SK-N-MC (cell line): Measurements from ENCODE around the gene ZNF407.

Source experiments
- DNase-seq: peaks from one replicate; pipeline ENCODE4 v3.0.0-alpha.2; 2011; ENCODE audit warnings: low read depth, low spot score
- H3K27ac ChIP-seq: fragments of 200-600 bp; sonication (generic); 2 replicates; pipeline ENCODE4 v1.5.1; 2016; ENCODE audit warnings: mixed run types
- H3K36me3 ChIP-seq: fragments of 200-600 bp; sonication (generic); 2 replicates; pipeline ENCODE4 v1.6.1; 2017; ENCODE audit warnings: antibody characterized with exemption, low read length, mixed read lengths; ENCODE audit not compliant: insufficient read depth
- H3K4me3 ChIP-seq: fragments of 200-600 bp; sonication (generic); 2 replicates; pipeline ENCODE4 v1.5.1; 2016
- H3K9ac ChIP-seq: fragments of 200-600 bp; sonication (generic); 2 replicates; pipeline ENCODE4 v1.8.0; 2017; ENCODE audit warnings: mixed run types, mixed read lengths; ENCODE audit not compliant: insufficient read length
- H3K9me3 ChIP-seq: fragments of 200-600 bp; sonication (generic); 2 replicates; pipeline ENCODE4 v1.6.1; 2017; ENCODE audit warnings: low read depth, mild to moderate bottlenecking, antibody characterized with exemption, low read length, moderate library complexity, mixed read lengths
- EZH2 ChIP-seq: fragments of 200-600 bp; sonication (generic); IDR thresholded peaks from one replicate; pipeline ENCODE4 v1.6.1; 2017; ENCODE audit warnings: antibody characterized with exemption
- FOXP2 ChIP-seq: optimal IDR thresholded peaks from 2 replicates; pipeline ENCODE3; 2011; ENCODE audit warnings: mild to moderate bottlenecking, moderate library complexity; ENCODE audit not compliant: insufficient read depth; ENCODE audit errors: extremely low read length, control extremely low read depth
- POLR2AphosphoS5 ChIP-seq: IDR thresholded peaks from 2 replicates; pipeline ENCODE4 v1.6.1; 2012; ENCODE audit warnings: mild to moderate bottlenecking, low read depth, low read length, borderline replicate concordance

Gene ZNF407

GRCh38 chr18:74683573-74683972, 85.9 kb downstream of the ZNF407 start:
- no peaks in the 10 kb centered on the region; the same call in 1 of the 2 replicates for H3K36me3 ChIP-seq
- H3K9me3 ChIP-seq = no peaks in the 10 kb centered on the region
- no peak overlapping the region for H3K27ac ChIP-seq
- no peak for TF ChIP-seq POLR2AphosphoS5
- TF ChIP-seq FOXP2 = no peak
- TF ChIP-seq EZH2 = no peak
- no peak for DNase-seq
- no peak overlapping the region for H3K9ac ChIP-seq
- peak overlapping the region; percentile 22; the same call in 1 of the 2 replicates for H3K4me3 ChIP-seq

DNA sequence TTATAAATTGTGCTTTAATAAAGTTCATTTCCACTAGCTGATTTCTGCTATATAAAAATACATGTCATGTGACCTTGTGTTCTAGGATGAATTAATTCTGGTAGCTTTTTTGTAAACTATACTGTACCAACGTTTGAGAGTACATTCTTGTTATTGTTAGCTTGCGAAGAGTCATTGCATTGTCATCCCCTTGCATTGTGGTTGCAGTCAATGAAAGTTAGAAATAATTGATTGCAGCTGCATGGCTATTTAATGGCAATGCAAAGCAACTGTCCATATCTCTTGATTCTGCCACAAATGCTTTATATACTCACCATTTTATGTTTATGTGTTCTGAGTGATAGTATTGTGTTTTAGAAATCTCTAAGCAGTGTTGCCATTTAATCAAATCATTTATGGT, 91.6 kb downstream of the ZNF407 start:
- Histone ChIP-seq H3K9ac (no peak overlapping the region), H3K36me3 (no peaks in the 10 kb centered on the region; the same call in 1 of the 2 replicates), H3K9me3 (no peaks in the 10 kb centered on the region), H3K27ac (no peak overlapping the region), H3K4me3 (no peak overlapping the region)
- TF ChIP-seq FOXP2 (no peak), POLR2AphosphoS5 (no peak), EZH2 (no peak)
- DNase-seq = no peak

GRCh38 chr18:74692367-74693013, 94.8 kb downstream of the ZNF407 start:
- no peak overlapping the region for H3K9ac ChIP-seq
- no peaks in the 10 kb centered on the region for H3K9me3 ChIP-seq
- H3K36me3 ChIP-seq = no peaks in the 10 kb centered on the region
- TF ChIP-seq POLR2AphosphoS5 (no peak), EZH2 (no peak), FOXP2 (no peak)
- H3K27ac ChIP-seq = no peak overlapping the region
- DNase-seq = no peak
- no peak overlapping the region for H3K4me3 ChIP-seq

DNA sequence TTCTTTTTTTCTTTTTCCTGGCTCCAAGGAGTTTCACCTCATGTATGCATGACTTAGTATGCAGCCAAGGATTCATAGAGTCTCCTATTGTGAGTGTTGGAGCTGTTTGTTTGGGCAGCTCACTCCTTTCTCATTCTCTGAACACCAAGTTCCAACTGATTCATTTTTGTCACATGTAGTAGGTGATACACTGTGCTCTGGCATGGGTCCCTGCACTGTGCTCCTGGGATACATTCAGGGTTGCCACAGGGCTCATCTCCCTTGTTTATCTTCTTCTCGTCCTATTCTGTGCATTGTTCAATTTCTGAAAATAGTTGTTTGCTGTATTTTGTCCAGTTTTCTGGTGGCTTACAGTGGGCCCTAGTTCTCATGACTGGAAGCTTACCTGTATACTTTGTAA, 96.8 kb downstream of the ZNF407 start:
- Histone ChIP-seq H3K4me3 (no peak overlapping the region), H3K9me3 (no peaks in the 10 kb centered on the region), H3K27ac (no peak overlapping the region), H3K36me3 (no peaks in the 10 kb centered on the region), H3K9ac (no peak overlapping the region)
- DNase-seq = no peak
- TF ChIP-seq FOXP2 (no peak), POLR2AphosphoS5 (no peak), EZH2 (no peak)

- no peak for DNase-seq
- no peak overlapping the region for H3K4me3 ChIP-seq
- no peaks in the 10 kb centered on the region for H3K9me3 ChIP-seq
- H3K9ac ChIP-seq = no peak overlapping the region
- H3K27ac ChIP-seq = no peak overlapping the region
- TF ChIP-seq FOXP2 (no peak), POLR2AphosphoS5 (no peak), EZH2 (no peak)
- no peaks in the 10 kb centered on the region for H3K36me3 ChIP-seq
Observed at GRCh38 chr18:74695170-74695569, 97.5 kb downstream of the ZNF407 start.

DNA sequence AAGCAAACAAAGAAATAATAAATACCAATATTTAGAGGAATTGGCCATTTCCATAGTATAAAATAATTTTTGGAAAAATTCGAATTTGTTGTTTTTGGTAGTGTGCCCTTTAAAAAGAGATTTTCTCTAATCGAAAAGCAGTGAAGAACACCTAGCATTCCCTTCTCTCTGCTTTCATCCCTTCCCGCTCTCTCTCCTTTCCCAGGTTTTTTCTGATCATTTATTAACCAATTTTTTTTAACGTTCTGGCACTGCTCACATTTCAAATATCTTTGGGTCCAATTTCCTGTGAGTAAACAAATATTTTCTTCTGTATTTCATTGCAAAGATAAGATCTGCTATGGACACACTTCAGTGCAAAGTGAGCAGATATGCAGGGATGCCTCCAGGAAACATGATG, 101.2 kb downstream of the ZNF407 start:
- TF ChIP-seq FOXP2 (no peak), EZH2 (no peak), POLR2AphosphoS5 (no peak)
- Histone ChIP-seq H3K4me3 (no peak overlapping the region), H3K9ac (no peak overlapping the region), H3K27ac (no peak overlapping the region), H3K36me3 (no peaks in the 10 kb centered on the region), H3K9me3 (no peaks in the 10 kb centered on the region)
- no peak for DNase-seq

DNA sequence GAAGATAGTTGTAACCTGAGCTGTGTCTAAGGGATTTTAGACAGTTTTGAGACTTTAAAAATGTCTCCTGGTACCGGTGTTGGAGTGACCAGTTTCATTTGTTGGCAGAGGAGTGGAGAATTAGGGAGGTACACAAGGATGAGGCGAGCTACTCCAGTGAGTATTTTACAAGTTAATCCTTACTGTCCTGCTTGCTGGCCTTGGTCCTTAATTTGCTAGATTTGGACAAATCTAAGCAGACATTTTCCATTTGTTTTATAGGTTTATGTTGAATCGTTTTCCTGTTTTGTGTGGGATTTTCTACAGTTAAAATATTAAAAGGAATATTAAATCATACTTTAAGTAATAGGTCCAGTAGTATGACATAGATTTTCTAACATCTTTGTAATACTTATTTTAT, 101.8 kb downstream of the ZNF407 start:
- DNase-seq = no peak
- Histone ChIP-seq H3K9me3 (no peaks in the 10 kb centered on the region), H3K27ac (no peak overlapping the region), H3K4me3 (no peak overlapping the region), H3K36me3 (no peaks in the 10 kb centered on the region), H3K9ac (no peak overlapping the region)
- TF ChIP-seq EZH2 = no peak
- TF ChIP-seq POLR2AphosphoS5 = no peak
- no peak for TF ChIP-seq FOXP2

GRCh38 chr18:74702950-74703349, 105.3 kb downstream of the ZNF407 start:
- no peaks in the 10 kb centered on the region for H3K9me3 ChIP-seq
- no peaks in the 10 kb centered on the region for H3K36me3 ChIP-seq
- H3K4me3 ChIP-seq = no peak overlapping the region
- H3K9ac ChIP-seq = no peak overlapping the region
- no peak for TF ChIP-seq POLR2AphosphoS5
- TF ChIP-seq FOXP2 = no peak
- TF ChIP-seq EZH2 = no peak
- H3K27ac ChIP-seq = no peak overlapping the region
- DNase-seq = no peak

GRCh38 chr18:74708169-74708568, 110.5 kb downstream of the ZNF407 start:
- Histone ChIP-seq H3K9me3 (no peaks in the 10 kb centered on the region), H3K9ac (no peak overlapping the region), H3K36me3 (no peaks in the 10 kb centered on the region), H3K27ac (no peak overlapping the region), H3K4me3 (no peak overlapping the region)
- no peak for DNase-seq
- TF ChIP-seq EZH2 (no peak), POLR2AphosphoS5 (no peak), FOXP2 (no peak)
